GM19455 (cell line): ENCODE results near the gene RPP30.
"Not testable (repeated sequence)": the region's sequence is repeated elsewhere in the genome, so short reads cannot be mapped to it uniquely, and the experiment has no call there.

ENCODE experiments used
- ATAC-seq: cut with Tn5 transposase; IDR thresholded peaks from one replicate; pipeline ENCODE4 v1.9.1; 2021; ENCODE audit not compliant: unreplicated experiment

Gene RPP30

GRCh38 chr10:90939116-90939515 is 67.3 kb downstream of the RPP30 start:
- ATAC-seq, result no peak

GRCh38 chr10:90939648-90940047 is 67.9 kb downstream of the RPP30 start:
- no peak for ATAC-seq

GRCh38 chr10:90942980-90943379 is 71.2 kb downstream of the RPP30 start:
- not testable (repeated sequence) for ATAC-seq

GRCh38 chr10:90944749-90945148 is 73.0 kb downstream of the RPP30 start:
- ATAC-seq, result no peak

- ATAC-seq, result no peak
Measured at GRCh38 chr10:90945491-90946070, 73.8 kb downstream of the RPP30 start.

- ATAC-seq, result no peak
Measured at GRCh38 chr10:90947030-90947960, 75.5 kb downstream of the RPP30 start.
